Uterus (tissue), 4 donors: ENCODE results near the gene MUC5B. TPM values are rescaled to one million over a fixed set of nuclear protein-coding genes. Genes with fewer than 3 reads are reported as not detected.

ENCODE experiments used
- DNase-seq, 2 donors: peaks; one replicate each; pipeline ENCODE4 v3.0.0-alpha.2; 2019 to 2020
- H3K27ac ChIP-seq, 2 donors: fragments of 200-600 bp; sonication (generic); 1 replicate in 1 of 2; 2 replicates in 1 of 2; pipeline ENCODE4 v1.5.1; 2016 to 2018
- H3K27me3 ChIP-seq, 2 donors: fragments of 200-600 bp; sonication (generic); one replicate each; pipeline ENCODE4 v1.5.1; 2018 to 2019; ENCODE audit warnings: control low read depth in 1 of 2
- H3K36me3 ChIP-seq, 2 donors: fragments of 200-600 bp; sonication (generic); one replicate each; pipeline ENCODE4 v1.5.1; 2019; ENCODE audit warnings: control low read depth in 1 of 2
- H3K4me1 ChIP-seq, 2 donors: fragments of 200-600 bp; sonication (generic); one replicate each; pipeline ENCODE4 v1.5.1; 2018 to 2019; ENCODE audit warnings: control low read depth in 1 of 2
- H3K4me3 ChIP-seq, 2 donors: fragments of 200-600 bp; sonication (generic); 1 replicate in 1 of 2; 2 replicates in 1 of 2; pipeline ENCODE4 v1.5.1; 2018 to 2019; ENCODE audit warnings: mild to moderate bottlenecking in 1 of 2
- H3K9me3 ChIP-seq, 2 donors: fragments of 200-600 bp; sonication (generic); one replicate each; pipeline ENCODE4 v1.5.1; 2019; ENCODE audit warnings: control low read depth in 1 of 2
- CTCF ChIP-seq, 4 experiments: fragments of 200-600 bp in 2 of 4; fragments of 450-650 bp in 2 of 4; sonication (generic) in 2 of 4; IDR thresholded peaks; one replicate each; pipeline ENCODE4 v1.5.1; 2016 to 2019; ENCODE audit warnings: antibody characterized with exemption in 4 of 4, mild to moderate bottlenecking in 2 of 4, moderate library complexity in 1 of 4
- POLR2A ChIP-seq, 2 donors: fragments of 450-650 bp; IDR thresholded peaks; one replicate each; pipeline ENCODE4 v1.6.1; 2016; ENCODE audit warnings: antibody characterized with exemption in 2 of 2, mild to moderate bottlenecking in 1 of 2, moderate library complexity in 1 of 2
- intact Hi-C: fragments of 100-400 bp; cut with DNase I; formaldehyde crosslinking; loops from one replicate; pipeline ENCODE4 v1.15.1; 2023; ENCODE audit warnings: low total_unique reads
- total RNA-seq, 4 donors: library from RNA; depleted of rRNA in 3 of 4; stranded (reverse); fragments of >200 nt in 3 of 4; gene quantifications; one replicate each; pipeline versions ENCODE4 v1.1.0 to v1.2.4, GENCODE V29; 2014 to 2023
- donor health status: DM: yes; HTN: yes; CAD: no.

Gene MUC5B
- total RNA-seq, 4 donors from 2014 or later, result under 0.01 to 3.8 (median 0.71) TPM

GRCh38 chr11:1297011-1297575 is 74.2 kb downstream of the MUC5B start:
- peaks cover 0 to 12% of the 10 kb centered on the region in 2 donors for H3K4me1 ChIP-seq
- no peaks in the 10 kb centered on the region for H3K27me3 ChIP-seq
- TF ChIP-seq CTCF (IDR thresholded peaks at IDR 0.05) (no peak), POLR2A (IDR thresholded peaks at IDR 0.05) (no peak)
- H3K36me3 ChIP-seq, result no peaks in the 10 kb centered on the region
- H3K9me3 ChIP-seq, result no peaks in the 10 kb centered on the region
- intact Hi-C loops, result no loop called here
- H3K27ac ChIP-seq, result no peak overlapping the region
- DNase-seq, result peak in 1 of 2 donors; percentile 13
- no peak overlapping the region for H3K4me3 ChIP-seq

GRCh38 chr11:1297576-1298473 is 75.0 kb downstream of the MUC5B start:
- intact Hi-C loops, result no loop called here
- peaks cover 0 to 12% of the 10 kb centered on the region in 2 donors for H3K4me1 ChIP-seq
- H3K4me3 ChIP-seq, result no peak overlapping the region
- H3K9me3 ChIP-seq, result no peaks in the 10 kb centered on the region
- DNase-seq, result peak; percentile 13
- no peak for TF ChIP-seq CTCF (IDR thresholded peaks at IDR 0.05)
- TF ChIP-seq POLR2A (IDR thresholded peaks at IDR 0.05), result no peak
- H3K27ac ChIP-seq, result peak overlapping the region in 1 of 2 donors; percentile 79
- no peaks in the 10 kb centered on the region for H3K27me3 ChIP-seq
- H3K36me3 ChIP-seq, result no peaks in the 10 kb centered on the region

GRCh38 chr11:1298695-1299492 is 76.0 kb downstream of the MUC5B start:
- Histone ChIP-seq H3K27ac (peak overlapping the region; percentile 47 to 79), H3K27me3 (no peaks in the 10 kb centered on the region), H3K36me3 (no peaks in the 10 kb centered on the region), H3K4me3 (no peak overlapping the region), H3K4me1 (peaks cover 0 to 12% of the 10 kb centered on the region in 2 donors), H3K9me3 (no peaks in the 10 kb centered on the region)
- peak; percentile 88 to 89 for DNase-seq
- intact Hi-C loops, result no loop called here
- TF ChIP-seq CTCF (IDR thresholded peaks at IDR 0.05), result no peak
- TF ChIP-seq POLR2A (IDR thresholded peaks at IDR 0.05), result no peak

GRCh38 chr11:1299621-1300020 is 76.8 kb downstream of the MUC5B start:
- H3K9me3 ChIP-seq, result no peaks in the 10 kb centered on the region
- no peak overlapping the region for H3K4me3 ChIP-seq
- no peaks in the 10 kb centered on the region for H3K36me3 ChIP-seq
- H3K4me1 ChIP-seq, result peaks cover 0 to 12% of the 10 kb centered on the region in 2 donors
- peak; percentile 17 to 22 for DNase-seq
- intact Hi-C loops, result no loop called here
- H3K27ac ChIP-seq, result peak overlapping the region; percentile 39 to 60
- TF ChIP-seq POLR2A (IDR thresholded peaks at IDR 0.05), result no peak
- TF ChIP-seq CTCF (IDR thresholded peaks at IDR 0.05), result no peak
- H3K27me3 ChIP-seq, result no peaks in the 10 kb centered on the region
